B cell (primary cell): ENCODE data around the gene GLTP.

ENCODE experiments used
- CTCF ChIP-seq: fragments of 200-600 bp; IDR thresholded peaks from one replicate; pipeline ENCODE4 v1.8.0; 2022; ENCODE audit warnings: antibody characterized with exemption, mild to moderate bottlenecking
- EZH2 ChIP-seq: IDR thresholded peaks from 2 replicates; pipeline ENCODE4 v1.6.1; 2012; ENCODE audit warnings: borderline replicate concordance, low read depth, mild to moderate bottlenecking, moderate library complexity, low read length; ENCODE audit not compliant: insufficient read depth, poor library complexity, severe bottlenecking

GRCh38 chr12:109832541-109833306, 47.6 kb downstream of the GLTP start:
- TF ChIP-seq CTCF (no peak), EZH2 (no peak)
